Fibroblast of upper back skin (primary cell): Measurements from ENCODE around the gene BUB1B.
"Not testable (repeated sequence)": the region's sequence is repeated elsewhere in the genome, so short reads cannot be mapped to it uniquely, and the experiment has no call there.

Source experiments
- DNase-seq: peaks from one replicate; pipeline ENCODE4 v3.0.0-alpha.2; 2013

The BUB1B gene

GRCh38 chr15:40160689-40161688, at the start of gene BUB1B:
BUB1B (plus strand) TSS chr15:40161069; CDS start chr15:40161221, 152 bp downstream.
- DNase-seq: peak; percentile 90

- DNase-seq: no peak
These were observed 49.0 kb upstream of the BUB1B start for GRCh38 chr15:40111888-40112287.

GRCh38 chr15:40112789-40113188, 48.1 kb upstream of the BUB1B start:
- no peak for DNase-seq

GRCh38 chr15:40114218-40114617, 46.7 kb upstream of the BUB1B start:
- no peak for DNase-seq

GRCh38 chr15:40115106-40115505, 45.8 kb upstream of the BUB1B start:
- DNase-seq: not testable (repeated sequence)

- no peak for DNase-seq
These were observed 45.2 kb upstream of the BUB1B start for GRCh38 chr15:40115670-40116093.

- no peak for DNase-seq
These were observed 42.4 kb upstream of the BUB1B start for GRCh38 chr15:40118473-40118872.

- DNase-seq: no peak
These were observed 38.8 kb upstream of the BUB1B start for GRCh38 chr15:40121911-40122638.

GRCh38 chr15:40122989-40123388, 37.9 kb upstream of the BUB1B start:
- not testable (repeated sequence) for DNase-seq

- not testable (repeated sequence) for DNase-seq
These were observed 37.0 kb upstream of the BUB1B start for GRCh38 chr15:40123863-40124262.

- not testable (repeated sequence) for DNase-seq
These were observed 36.5 kb upstream of the BUB1B start for GRCh38 chr15:40124333-40124732.

GRCh38 chr15:40124807-40125285, 36.0 kb upstream of the BUB1B start:
- DNase-seq: not testable (repeated sequence)

- no peak for DNase-seq
These were observed 34.9 kb upstream of the BUB1B start for GRCh38 chr15:40125950-40126349.

GRCh38 chr15:40128766-40129660, 31.9 kb upstream of the BUB1B start:
- no peak for DNase-seq

- no peak for DNase-seq
These were observed 30.8 kb upstream of the BUB1B start for GRCh38 chr15:40130118-40130517.

GRCh38 chr15:40130799-40131502, 29.9 kb upstream of the BUB1B start:
- DNase-seq: no peak

- DNase-seq: no peak
These were observed 27.3 kb upstream of the BUB1B start for GRCh38 chr15:40133544-40133943.

- DNase-seq: no peak
These were observed 26.0 kb upstream of the BUB1B start for GRCh38 chr15:40134885-40135284.

- not testable (repeated sequence) for DNase-seq
These were observed 24.9 kb upstream of the BUB1B start for GRCh38 chr15:40135846-40136450.

GRCh38 chr15:40136470-40137302, 24.2 kb upstream of the BUB1B start:
- no peak for DNase-seq
